ENCODE results near the gene N4BP3. TPM values are rescaled to one million over a fixed set of nuclear protein-coding genes. Genes with fewer than 3 reads are reported as not detected.

Gene N4BP3
- polyA plus RNA-seq, 1 experiment = 0.04 TPM

DNA sequence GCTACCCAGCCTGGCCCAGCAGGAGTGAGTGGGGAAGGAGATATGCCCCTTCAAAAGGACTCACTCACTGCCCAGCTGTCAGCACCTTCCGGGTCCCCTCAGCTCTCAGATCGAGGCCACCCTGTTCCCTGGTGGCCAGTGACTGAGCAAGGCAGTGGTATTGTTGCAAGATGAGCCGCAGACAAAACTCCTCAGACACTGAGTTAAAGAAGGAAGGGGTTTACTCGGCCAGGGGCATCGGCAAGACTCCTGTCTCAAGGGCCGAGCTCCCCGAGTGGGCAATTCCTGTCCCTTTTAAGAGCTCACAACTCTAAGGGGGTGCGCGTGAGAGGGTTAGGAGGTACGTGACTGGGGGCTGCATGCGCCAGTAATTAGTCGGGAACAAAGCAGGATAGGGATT lies 9.7 kb upstream of the N4BP3 start:
- TF ChIP-seq, protein P1, sequence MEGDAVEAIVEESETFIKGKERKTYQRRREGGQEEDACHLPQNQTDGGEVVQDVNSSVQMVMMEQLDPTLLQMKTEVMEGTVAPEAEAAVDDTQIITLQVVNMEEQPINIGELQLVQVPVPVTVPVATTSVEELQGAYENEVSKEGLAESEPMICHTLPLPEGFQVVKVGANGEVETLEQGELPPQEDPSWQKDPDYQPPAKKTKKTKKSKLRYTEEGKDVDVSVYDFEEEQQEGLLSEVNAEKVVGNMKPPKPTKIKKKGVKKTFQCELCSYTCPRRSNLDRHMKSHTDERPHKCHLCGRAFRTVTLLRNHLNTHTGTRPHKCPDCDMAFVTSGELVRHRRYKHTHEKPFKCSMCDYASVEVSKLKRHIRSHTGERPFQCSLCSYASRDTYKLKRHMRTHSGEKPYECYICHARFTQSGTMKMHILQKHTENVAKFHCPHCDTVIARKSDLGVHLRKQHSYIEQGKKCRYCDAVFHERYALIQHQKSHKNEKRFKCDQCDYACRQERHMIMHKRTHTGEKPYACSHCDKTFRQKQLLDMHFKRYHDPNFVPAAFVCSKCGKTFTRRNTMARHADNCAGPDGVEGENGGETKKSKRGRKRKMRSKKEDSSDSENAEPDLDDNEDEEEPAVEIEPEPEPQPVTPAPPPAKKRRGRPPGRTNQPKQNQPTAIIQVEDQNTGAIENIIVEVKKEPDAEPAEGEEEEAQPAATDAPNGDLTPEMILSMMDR (IDR thresholded peaks at IDR 0.05; ENCODE audit: insufficient read depth, low read depth, low read length) = no peak
- H3K4me3 ChIP-seq (ENCODE audit: low read depth, low read length) = no peak overlapping the region
- H3K27me3 ChIP-seq (ENCODE audit: control insufficient read depth, insufficient read depth, low read length) = no peaks in the 10 kb centered on the region
- CTCF ChIA-PET = no interaction called here
- H3K36me3 ChIP-seq (ENCODE audit: control insufficient read depth, insufficient read depth, low read length) = no peaks in the 10 kb centered on the region
- POLR2A ChIA-PET = no interaction called here
- DNase-seq (ENCODE audit: low read depth) = no peak

GRCh38 chr5:178104492-178104891 lies 8.8 kb upstream of the N4BP3 start:
- H3K27me3 ChIP-seq (ENCODE audit: control insufficient read depth, insufficient read depth, low read length) = no peaks in the 10 kb centered on the region
- no peaks in the 10 kb centered on the region for H3K36me3 ChIP-seq (ENCODE audit: control insufficient read depth, insufficient read depth, low read length)
- no peak for DNase-seq (ENCODE audit: low read depth)
- H3K4me3 ChIP-seq (ENCODE audit: low read depth, low read length) = no peak overlapping the region
- TF ChIP-seq, protein P1 (IDR thresholded peaks at IDR 0.05; ENCODE audit: insufficient read depth, low read depth, low read length) = no peak
- CTCF ChIA-PET = no interaction called here
- POLR2A ChIA-PET = no interaction called here

GRCh38 chr5:178106086-178106485 lies 7.2 kb upstream of the N4BP3 start:
- TF ChIP-seq, protein P1 (IDR thresholded peaks at IDR 0.05; ENCODE audit: insufficient read depth, low read depth, low read length) = no peak
- ChIA-PET POLR2A (no interaction called here), CTCF (interaction anchor here (0.8 kb wide), 1 partner anchor 29 kb away, joined by 4 read pairs; no protein-coding TSS in a partner anchor)
- no peak for DNase-seq (ENCODE audit: low read depth)
- peaks cover 5% of the 10 kb centered on the region; the same call in 1 of the 2 replicates for H3K27me3 ChIP-seq (ENCODE audit: control insufficient read depth, insufficient read depth, low read length)
- H3K36me3 ChIP-seq (ENCODE audit: control insufficient read depth, insufficient read depth, low read length) = no peaks in the 10 kb centered on the region
- no peak overlapping the region for H3K4me3 ChIP-seq (ENCODE audit: low read depth, low read length)

- ChIA-PET POLR2A (no interaction called here), CTCF (interaction anchor here (1.2 kb wide), 1 partner anchor 30 kb away, joined by 4 read pairs; no protein-coding TSS in a partner anchor)
- Histone ChIP-seq H3K36me3 (ENCODE audit: control insufficient read depth, insufficient read depth, low read length) (no peaks in the 10 kb centered on the region), H3K27me3 (ENCODE audit: control insufficient read depth, insufficient read depth, low read length) (peaks cover 5% of the 10 kb centered on the region; the same call in 1 of the 2 replicates), H3K4me3 (ENCODE audit: low read depth, low read length) (no peak overlapping the region)
- no peak for DNase-seq (ENCODE audit: low read depth)
- TF ChIP-seq, protein P1 (IDR thresholded peaks at IDR 0.05; ENCODE audit: insufficient read depth, low read depth, low read length) = no peak
Observed at GRCh38 chr5:178106556-178107239, 6.6 kb upstream of the N4BP3 start.

GRCh38 chr5:178107756-178108310 lies 5.5 kb upstream of the N4BP3 start:
- TF ChIP-seq, protein P1 (IDR thresholded peaks at IDR 0.05; ENCODE audit: insufficient read depth, low read depth, low read length) = no peak
- Histone ChIP-seq H3K36me3 (ENCODE audit: control insufficient read depth, insufficient read depth, low read length) (no peaks in the 10 kb centered on the region), H3K27me3 (ENCODE audit: control insufficient read depth, insufficient read depth, low read length) (peaks cover 5% of the 10 kb centered on the region; the same call in 1 of the 2 replicates), H3K4me3 (ENCODE audit: low read depth, low read length) (no peak overlapping the region)
- POLR2A ChIA-PET = no interaction called here
- CTCF ChIA-PET = interaction anchor here (1.1 to 1.2 kb wide), 2 partner anchors 26 to 31 kb away, joined by 3 to 4 read pairs; no protein-coding TSS in a partner anchor
- no peak for DNase-seq (ENCODE audit: low read depth)
